ENCODE measurements around the gene ZNF556. TPM values are rescaled to one million over a fixed set of nuclear protein-coding genes. Genes with fewer than 3 reads are reported as not detected.
A peak's percentile ranks its signal among the peaks of the same experiment; 100 is the strongest.
"Not testable (repeated sequence)": the region's sequence is repeated elsewhere in the genome, so short reads cannot be mapped to it uniquely, and the experiment has no call there.

ZNF556 gene
- total RNA-seq, 1 donor from 2014 or later: 2.4 TPM

DNA sequence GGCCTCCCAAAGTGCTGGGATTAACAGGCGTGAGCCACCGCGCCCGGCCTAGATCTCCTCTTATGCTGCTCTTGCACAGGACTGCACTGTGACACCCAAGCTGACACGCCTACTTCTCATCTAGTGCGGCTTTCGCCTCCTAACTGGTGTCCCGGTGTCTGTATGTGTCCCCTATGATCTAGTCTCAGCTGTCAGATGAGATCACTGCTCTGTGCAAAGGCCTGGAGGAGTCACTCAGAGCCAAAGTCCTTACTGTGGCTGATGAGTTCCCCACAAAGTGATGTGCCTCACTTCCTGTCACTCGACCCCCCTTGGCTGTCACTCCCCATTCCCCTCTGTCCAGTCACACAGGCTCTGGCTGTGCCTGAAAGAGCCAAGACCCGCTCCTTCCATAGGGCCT is 2.5 kb downstream of the ZNF556 start:
- H3K27me3 ChIP-seq (ENCODE audit: control insufficient read depth, insufficient read depth, low read length): no peaks in the 10 kb centered on the region
- no peaks in the 10 kb centered on the region for H3K36me3 ChIP-seq (ENCODE audit: control insufficient read depth, insufficient read depth, low read length)
- FAIRE-seq (no peak), DNase-seq (ENCODE audit: low read depth) (no peak)
- TF ChIP-seq, protein P1, sequence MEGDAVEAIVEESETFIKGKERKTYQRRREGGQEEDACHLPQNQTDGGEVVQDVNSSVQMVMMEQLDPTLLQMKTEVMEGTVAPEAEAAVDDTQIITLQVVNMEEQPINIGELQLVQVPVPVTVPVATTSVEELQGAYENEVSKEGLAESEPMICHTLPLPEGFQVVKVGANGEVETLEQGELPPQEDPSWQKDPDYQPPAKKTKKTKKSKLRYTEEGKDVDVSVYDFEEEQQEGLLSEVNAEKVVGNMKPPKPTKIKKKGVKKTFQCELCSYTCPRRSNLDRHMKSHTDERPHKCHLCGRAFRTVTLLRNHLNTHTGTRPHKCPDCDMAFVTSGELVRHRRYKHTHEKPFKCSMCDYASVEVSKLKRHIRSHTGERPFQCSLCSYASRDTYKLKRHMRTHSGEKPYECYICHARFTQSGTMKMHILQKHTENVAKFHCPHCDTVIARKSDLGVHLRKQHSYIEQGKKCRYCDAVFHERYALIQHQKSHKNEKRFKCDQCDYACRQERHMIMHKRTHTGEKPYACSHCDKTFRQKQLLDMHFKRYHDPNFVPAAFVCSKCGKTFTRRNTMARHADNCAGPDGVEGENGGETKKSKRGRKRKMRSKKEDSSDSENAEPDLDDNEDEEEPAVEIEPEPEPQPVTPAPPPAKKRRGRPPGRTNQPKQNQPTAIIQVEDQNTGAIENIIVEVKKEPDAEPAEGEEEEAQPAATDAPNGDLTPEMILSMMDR (IDR thresholded peaks at IDR 0.05; ENCODE audit: insufficient read depth, low read length, severe bottlenecking): no peak
- H3K4me3 ChIP-seq (ENCODE audit: low read depth, low read length): no peak overlapping the region

GRCh38 chr19:2872175-2872574 is 5.0 kb downstream of the ZNF556 start:
- H3K27me3 ChIP-seq (ENCODE audit: control insufficient read depth, insufficient read depth, low read length); DNase-seq (ENCODE audit: low read depth); H3K4me3 ChIP-seq (ENCODE audit: low read depth, low read length); H3K36me3 ChIP-seq (ENCODE audit: control insufficient read depth, insufficient read depth, low read length); FAIRE-seq: not testable (repeated sequence)

- Histone ChIP-seq H3K27me3 (ENCODE audit: control insufficient read depth, insufficient read depth, low read length) (no peaks in the 10 kb centered on the region), H3K4me3 (ENCODE audit: low read depth, low read length) (no peak overlapping the region), H3K36me3 (ENCODE audit: control insufficient read depth, insufficient read depth, low read length) (no peaks in the 10 kb centered on the region)
- no peak for FAIRE-seq
- no peak for DNase-seq (ENCODE audit: low read depth)
- TF ChIP-seq, protein P1 (IDR thresholded peaks at IDR 0.05; ENCODE audit: insufficient read depth, low read length, severe bottlenecking): no peak
These were observed 10.5 kb downstream of the ZNF556 start for GRCh38 chr19:2877398-2878331.

- no peaks in the 10 kb centered on the region for H3K27me3 ChIP-seq (ENCODE audit: control insufficient read depth, insufficient read depth, low read length)
- no peaks in the 10 kb centered on the region for H3K36me3 ChIP-seq (ENCODE audit: control insufficient read depth, insufficient read depth, low read length)
- FAIRE-seq (no peak), DNase-seq (ENCODE audit: low read depth) (no peak)
- TF ChIP-seq, protein P1 (IDR thresholded peaks at IDR 0.05; ENCODE audit: insufficient read depth, low read length, severe bottlenecking): no peak
- no peak overlapping the region for H3K4me3 ChIP-seq (ENCODE audit: low read depth, low read length)
These were observed 16.7 kb downstream of the ZNF556 start for GRCh38 chr19:2883686-2884439.

- TF ChIP-seq, protein P1 (IDR thresholded peaks at IDR 0.05; ENCODE audit: insufficient read depth, low read length, severe bottlenecking): no peak
- FAIRE-seq: no peak
- no peak for DNase-seq (ENCODE audit: low read depth)
- H3K27me3 ChIP-seq (ENCODE audit: control insufficient read depth, insufficient read depth, low read length): no peaks in the 10 kb centered on the region
- H3K4me3 ChIP-seq (ENCODE audit: low read depth, low read length): no peak overlapping the region
- H3K36me3 ChIP-seq (ENCODE audit: control insufficient read depth, insufficient read depth, low read length): no peaks in the 10 kb centered on the region
These were observed 18.6 kb downstream of the ZNF556 start for GRCh38 chr19:2885736-2886135.

DNA sequence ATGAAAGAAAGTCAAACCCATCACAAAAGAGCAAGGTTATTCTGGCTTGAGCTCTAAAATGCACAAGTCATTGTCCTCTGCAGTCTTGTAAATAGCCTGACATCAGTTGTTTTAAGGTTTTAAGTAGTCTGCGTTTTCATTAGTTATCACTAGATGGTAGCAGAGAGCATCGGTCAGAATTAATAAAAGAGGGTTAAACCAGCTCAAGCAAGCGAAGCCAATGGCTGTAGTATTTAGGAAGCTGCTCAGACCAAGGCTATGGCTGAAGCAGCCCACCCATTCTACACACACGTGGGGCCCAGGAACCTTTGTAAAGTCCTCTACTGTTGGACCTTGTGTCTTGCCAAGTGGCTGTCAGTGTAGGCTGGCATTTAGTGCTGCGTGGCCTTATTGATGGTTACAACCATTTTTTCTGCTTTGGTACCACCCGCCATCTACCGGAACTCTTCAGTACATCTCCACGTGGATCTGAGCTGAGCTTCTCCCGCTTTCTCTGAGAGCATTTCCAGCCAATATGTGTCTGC is 20.3 kb downstream of the ZNF556 start:
- Histone ChIP-seq H3K4me3 (ENCODE audit: low read depth, low read length) (no peak overlapping the region), H3K27me3 (ENCODE audit: control insufficient read depth, insufficient read depth, low read length) (no peaks in the 10 kb centered on the region), H3K36me3 (ENCODE audit: control insufficient read depth, insufficient read depth, low read length) (no peaks in the 10 kb centered on the region)
- peak; percentile 70 for DNase-seq (ENCODE audit: low read depth)
- no peak for FAIRE-seq
- TF ChIP-seq, protein P1 (IDR thresholded peaks at IDR 0.05; ENCODE audit: insufficient read depth, low read length, severe bottlenecking): peak; percentile 55

Data from bronchial epithelial cell (primary cell).